Common myeloid progenitor, CD34-positive (primary cell): ENCODE data around the gene SPATA21.

Experiments used
- CTCF ChIA-PET: fragments of 350-600 bp; sonication (Branson Sonifier 250); formaldehyde crosslinking; loops from one replicate; lab custom pipeline; 2021; ENCODE audit warnings: antibody characterized with exemption; lab: Charles Lee
- POLR2A ChIA-PET: fragments of 350-600 bp; sonication (Branson Sonifier 250); formaldehyde crosslinking; loops from one replicate; lab custom pipeline; 2021; ENCODE audit warnings: antibody characterized with exemption; lab: Charles Lee
- DNase-seq, 3 donors: peaks; one replicate each; pipeline versions ENCODE4 v3.0.0 to v3.0.0-alpha.2; 2013
- H3K27ac ChIP-seq, 2 experiments: 1 replicate in 1 of 2; 2 replicates in 1 of 2; pipeline ENCODE4 v1.7.0; 2013; ENCODE audit warnings: inconsistent platforms in 2 of 2, low read length in 2 of 2, mild to moderate bottlenecking in 2 of 2, low read depth in 1 of 2, moderate library complexity in 1 of 2; ENCODE audit not compliant: severe bottlenecking in 2 of 2, insufficient read depth in 1 of 2, poor library complexity in 1 of 2
- H3K27me3 ChIP-seq, 5 experiments: replicated peaks in 2 of 5; 1 replicate in 3 of 5; 2 replicates in 2 of 5; pipeline versions ENCODE4 v1.6.1 to v1.7.0; 2013; ENCODE audit warnings: low read length in 4 of 5, mild to moderate bottlenecking in 2 of 5, moderate library complexity in 2 of 5, inconsistent platforms in 1 of 5; ENCODE audit not compliant: insufficient read depth in 5 of 5, control insufficient read depth in 4 of 5
- H3K36me3 ChIP-seq, 4 experiments: 1 replicate in 2 of 4; 2 replicates in 2 of 4; pipeline versions ENCODE4 v1.6.1 to v1.7.0; 2013; ENCODE audit warnings: low read length in 3 of 4, control low read depth in 1 of 4, mild to moderate bottlenecking in 1 of 4; ENCODE audit not compliant: control insufficient read depth in 4 of 4, insufficient read depth in 4 of 4
- H3K4me1 ChIP-seq, 4 experiments: 1 replicate in 3 of 4; 2 replicates in 1 of 4; pipeline versions ENCODE4 v1.6.1 to v1.7.1; 2013; ENCODE audit warnings: low read length in 3 of 4, mild to moderate bottlenecking in 3 of 4, control low read depth in 1 of 4, inconsistent platforms in 1 of 4, moderate library complexity in 1 of 4; ENCODE audit not compliant: control insufficient read depth in 4 of 4, insufficient read depth in 4 of 4; ENCODE audit errors: control extremely low read depth in 1 of 4
- H3K4me3 ChIP-seq, 7 experiments: 1 replicate in 4 of 7; 2 replicates in 3 of 7; pipeline versions ENCODE4 v1.5.1 to v1.7.0; 2013; ENCODE audit warnings: mild to moderate bottlenecking in 7 of 7, low read length in 6 of 7, moderate library complexity in 6 of 7, inconsistent platforms in 2 of 7, low read depth in 2 of 7, control low read depth in 1 of 7; ENCODE audit not compliant: insufficient read depth in 4 of 7, control insufficient read depth in 1 of 7; ENCODE audit errors: extremely low read depth in 1 of 7
- H3K9me3 ChIP-seq, 5 experiments: 1 replicate in 4 of 5; 2 replicates in 1 of 5; pipeline versions ENCODE4 v1.6.1 to v1.7.1; 2013; ENCODE audit warnings: low read length in 4 of 5, mild to moderate bottlenecking in 2 of 5, inconsistent platforms in 1 of 5, low read depth in 1 of 5, moderate library complexity in 1 of 5; ENCODE audit not compliant: control insufficient read depth in 4 of 5, insufficient read depth in 2 of 5; ENCODE audit errors: control extremely low read depth in 1 of 5
- WGBS: methylation state at CpG from one replicate; pipeline ENCODE4 v1.1.5; 2013; ENCODE audit not compliant: insufficient coverage; 5-methylcytosine and 5-hydroxymethylcytosine counted together

SPATA21 gene

GRCh38 chr1:16376971-16377370 is 60.3 kb downstream of the SPATA21 start:
- no peaks in the 10 kb centered on the region for H3K27me3 ChIP-seq
- CTCF ChIA-PET, result interaction anchor here (3.3 kb wide), 1 partner anchor 13 kb away, joined by 12 read pairs; no protein-coding TSS in a partner anchor
- H3K9me3 ChIP-seq, result no peaks in the 10 kb centered on the region
- WGBS, result 97% methylated on average over 3 of the region's 4 CpGs
- H3K36me3 ChIP-seq, result peaks cover 0 to 13% (median 2%) of the 10 kb centered on the region in 4 experiments
- no peak for DNase-seq
- POLR2A ChIA-PET, result no interaction called here
- H3K4me1 ChIP-seq, result peaks cover 0 to 12% (median 5%) of the 10 kb centered on the region in 4 experiments
- H3K27ac ChIP-seq, result no peak overlapping the region
- no peak overlapping the region for H3K4me3 ChIP-seq

DNA sequence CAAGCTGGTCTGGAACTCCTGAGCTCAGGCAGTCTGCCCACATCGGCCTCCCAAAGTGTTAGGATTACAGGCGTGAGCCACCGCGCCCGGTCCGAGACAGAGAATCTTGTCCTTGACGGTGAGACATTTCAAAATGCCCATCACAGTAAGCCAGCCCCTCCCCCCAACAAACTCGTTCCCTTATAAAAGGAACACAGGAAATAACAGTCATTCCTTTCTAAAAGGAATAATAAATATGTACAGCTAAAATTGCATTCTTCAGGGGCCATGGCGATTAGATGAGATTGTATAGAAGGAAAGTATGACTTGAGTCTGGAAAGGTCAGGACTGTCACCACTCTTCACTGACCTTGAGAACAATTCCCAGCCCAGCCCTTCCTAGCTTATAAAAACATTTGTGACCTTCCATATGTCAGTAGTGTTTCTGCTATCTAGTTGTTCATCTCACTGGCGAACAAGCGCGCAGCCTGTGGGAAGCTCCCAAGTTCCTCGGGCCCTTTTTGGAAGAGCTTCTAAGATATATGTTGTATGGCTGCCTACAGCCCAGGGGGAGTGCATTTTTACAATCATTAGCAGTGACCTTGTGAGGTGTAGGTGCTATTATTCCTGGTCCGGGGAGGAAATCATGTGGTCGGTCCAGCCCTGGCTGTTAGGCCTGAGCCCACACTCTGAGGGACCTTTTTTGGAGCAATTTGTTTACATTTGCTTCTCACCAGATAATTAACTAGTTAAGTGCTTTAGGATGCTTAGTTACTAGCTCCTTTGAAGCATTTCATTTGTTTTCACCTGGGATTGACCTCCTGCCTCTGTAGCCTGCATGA is 61.5 kb downstream of the SPATA21 start:
- Histone ChIP-seq H3K36me3 (peaks cover 0 to 13% (median 2%) of the 10 kb centered on the region in 4 experiments), H3K27ac (peak overlapping the region in 1 of 2 experiments; percentile 54), H3K4me3 (no peak overlapping the region), H3K27me3 (no peaks in the 10 kb centered on the region), H3K9me3 (no peaks in the 10 kb centered on the region), H3K4me1 (peaks cover 0 to 17% (median 11%) of the 10 kb centered on the region in 4 experiments)
- POLR2A ChIA-PET, result interaction anchor here (2.6 kb wide), 1 partner anchor 11 kb away, joined by 7 read pairs; no protein-coding TSS in a partner anchor
- CTCF ChIA-PET, result interaction anchor here (1.0 to 3.3 kb wide), 2 partner anchors 11 to 78 kb away, joined by 3 to 12 read pairs; no protein-coding TSS in a partner anchor
- DNase-seq, result no peak
- 100% methylated on average over 3 of the region's 15 CpGs for WGBS

- POLR2A ChIA-PET, result interaction anchor here (0.6 to 2.6 kb wide), 2 partner anchors 13 to 18 kb away, joined by 3 to 7 read pairs; no protein-coding TSS in a partner anchor
- Histone ChIP-seq H3K4me1 (peaks cover 0 to 21% (median 16%) of the 10 kb centered on the region in 4 experiments), H3K27ac (no peak overlapping the region), H3K27me3 (no peaks in the 10 kb centered on the region), H3K36me3 (peaks cover 0 to 13% (median 2%) of the 10 kb centered on the region in 4 experiments), H3K4me3 (no peak overlapping the region), H3K9me3 (no peaks in the 10 kb centered on the region)
- CTCF ChIA-PET, result interaction anchor here (1.1 to 3.3 kb wide), 4 partner anchors 10 to 69 kb away, joined by 3 to 12 read pairs (median 4); no protein-coding TSS in a partner anchor
- no peak for DNase-seq
- 100% methylated on average over 2 of the region's 3 CpGs for WGBS
These were observed 63.0 kb downstream of the SPATA21 start for GRCh38 chr1:16374266-16374665.

DNA sequence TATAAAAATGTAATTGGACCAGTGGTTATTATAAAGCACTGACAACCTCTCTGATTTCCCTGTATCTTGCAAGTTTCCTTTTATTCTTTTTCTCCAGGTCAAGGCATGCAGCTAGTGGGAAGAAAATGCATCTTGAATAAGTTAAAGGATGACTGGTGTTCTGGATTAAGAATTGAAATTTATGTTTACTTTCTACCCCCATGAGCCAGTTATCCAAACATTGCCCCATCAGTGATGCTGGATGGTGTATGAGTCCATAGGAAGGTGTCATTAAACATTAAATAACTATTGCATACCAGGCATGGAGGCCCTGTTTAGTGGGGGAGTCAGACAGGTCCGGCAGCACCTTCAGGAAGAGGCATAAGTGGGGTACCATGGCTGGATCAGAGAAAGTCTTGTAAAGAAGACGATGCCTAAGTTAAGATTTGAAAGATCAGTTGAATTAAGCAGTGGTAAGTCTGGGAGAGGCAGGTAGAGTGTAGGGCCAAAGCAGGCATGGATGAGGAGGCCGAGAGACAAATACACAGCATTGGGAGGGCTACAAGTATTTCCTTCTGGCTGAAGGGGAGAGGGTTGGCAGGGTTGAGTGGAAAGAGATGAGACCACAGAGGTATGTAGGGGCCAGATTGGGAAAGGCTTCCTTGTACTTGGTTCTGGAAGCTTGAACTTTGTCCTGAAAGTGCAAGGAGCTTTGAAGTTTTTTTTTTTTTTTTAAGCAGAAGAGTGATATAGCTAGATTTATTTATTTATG is 64.5 kb downstream of the SPATA21 start:
- Histone ChIP-seq H3K36me3 (peaks cover 0 to 9% (median 2%) of the 10 kb centered on the region in 4 experiments), H3K27me3 (no peaks in the 10 kb centered on the region), H3K9me3 (no peaks in the 10 kb centered on the region), H3K27ac (no peak overlapping the region), H3K4me1 (peaks cover 9 to 35% (median 28%) of the 10 kb centered on the region in 4 experiments), H3K4me3 (no peak overlapping the region)
- ChIA-PET CTCF (interaction anchor here (1.0 to 1.2 kb wide), 2 partner anchors 16 to 21 kb away, joined by 3 read pairs; partner anchors contain the start of gene FBXO42), POLR2A (no interaction called here)
- WGBS, result 94% methylated on average over 3 of the region's 3 CpGs
- DNase-seq, result no peak

- peaks cover 0 to 9% (median 2%) of the 10 kb centered on the region in 4 experiments for H3K36me3 ChIP-seq
- H3K4me3 ChIP-seq, result no peak overlapping the region
- peak in 2 of 3 donors; percentile 78 to 85 for DNase-seq
- H3K9me3 ChIP-seq, result no peaks in the 10 kb centered on the region
- POLR2A ChIA-PET, result no interaction called here
- WGBS, result 100% methylated on average over 3 of the region's 5 CpGs
- CTCF ChIA-PET, result interaction anchor here (0.7 to 1.2 kb wide), 2 partner anchors 20 to 23 kb away, joined by 3 read pairs; partner anchors contain the start of gene FBXO42
- peaks cover 9 to 35% (median 28%) of the 10 kb centered on the region in 4 experiments for H3K4me1 ChIP-seq
- no peaks in the 10 kb centered on the region for H3K27me3 ChIP-seq
- no peak overlapping the region for H3K27ac ChIP-seq
These were observed 65.5 kb downstream of the SPATA21 start for GRCh38 chr1:16371725-16372124.

DNA sequence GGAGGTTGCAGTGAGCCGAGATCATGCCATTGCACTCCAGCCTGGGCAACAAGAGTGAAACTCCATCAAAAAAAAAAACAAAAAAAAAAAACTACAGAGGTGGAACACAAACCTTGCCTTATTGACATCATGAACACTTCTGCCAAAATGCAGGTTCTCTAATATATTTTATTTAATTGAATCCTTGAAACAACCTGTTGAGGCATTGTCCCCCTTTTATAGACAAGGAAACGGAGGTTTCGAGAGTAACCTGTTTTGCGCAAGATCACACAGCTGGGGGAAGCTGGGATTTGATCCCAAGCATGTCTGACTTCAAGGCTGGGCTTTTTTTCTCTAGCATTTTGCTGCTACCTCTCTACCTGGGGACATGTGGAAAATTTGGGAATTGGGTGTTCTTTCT is 67.4 kb downstream of the SPATA21 start:
- Histone ChIP-seq H3K27ac (no peak overlapping the region), H3K4me3 (no peak overlapping the region), H3K27me3 (no peaks in the 10 kb centered on the region), H3K4me1 (peaks cover 15 to 44% (median 33%) of the 10 kb centered on the region in 4 experiments), H3K36me3 (peaks cover 0 to 9% (median 2%) of the 10 kb centered on the region in 4 experiments), H3K9me3 (no peaks in the 10 kb centered on the region)
- DNase-seq, result no peak
- ChIA-PET CTCF (interaction anchor here (1.1 kb wide), 1 partner anchor 17 kb away, joined by 5 read pairs; no protein-coding TSS in a partner anchor), POLR2A (interaction anchor here (0.6 kb wide), 1 partner anchor 816 kb away, joined by 6 read pairs; no protein-coding TSS in a partner anchor)
- WGBS, result 100% methylated on average over 1 of the region's 4 CpGs
